Activated CD8-positive, alpha-beta memory T cell treated with anti-CD3 and anti-CD28 coated beads for 48 hours (primary cell): Measurements from ENCODE around the gene CDYL2.

Source experiments
- DNase-seq, 3 experiments: peaks; one replicate each; pipeline ENCODE4 v3.0.0-alpha.2; 2020; ENCODE audit warnings: low read depth in 2 of 3, low spot score in 2 of 3

The CDYL2 gene

DNA sequence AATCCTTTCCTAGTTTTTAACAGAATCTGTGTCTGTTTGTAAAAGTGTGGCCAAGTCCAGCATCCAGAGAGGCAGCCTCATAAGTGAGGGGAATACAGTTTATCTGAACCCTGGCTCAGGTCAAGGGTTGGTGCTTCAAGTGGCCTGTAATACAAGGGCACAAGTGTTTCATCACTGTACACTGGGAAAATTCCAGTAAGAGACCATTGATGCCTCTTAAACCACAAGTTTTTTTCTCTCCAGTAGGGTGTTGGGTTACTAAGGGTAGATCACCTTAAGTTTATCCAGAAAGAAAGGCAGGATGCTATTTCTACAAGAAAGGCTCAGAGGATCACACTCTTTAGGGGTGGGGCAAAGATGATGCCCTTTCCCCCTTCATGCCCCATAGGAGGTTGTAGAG lies 96.7 kb downstream of the CDYL2 start:
- DNase-seq: no peak

DNA sequence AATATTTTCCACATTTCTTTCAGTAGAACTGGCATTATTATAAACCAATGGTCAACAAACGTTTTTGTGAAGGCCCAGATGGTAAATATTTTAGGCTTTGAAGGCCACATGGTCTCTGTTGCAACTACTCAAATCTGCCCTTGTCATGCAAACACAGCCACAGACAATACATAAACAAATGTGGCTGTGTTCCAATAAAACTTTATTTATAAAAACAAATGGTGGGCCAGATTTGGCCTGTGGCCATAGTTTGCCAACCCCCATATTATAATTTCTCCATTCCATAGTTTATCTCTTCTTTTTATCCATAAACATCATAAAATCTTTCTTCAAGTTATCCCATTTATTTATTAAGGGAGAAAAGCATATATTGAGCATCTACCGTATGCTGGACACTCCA lies 98.8 kb downstream of the CDYL2 start:
- DNase-seq: no peak

DNA sequence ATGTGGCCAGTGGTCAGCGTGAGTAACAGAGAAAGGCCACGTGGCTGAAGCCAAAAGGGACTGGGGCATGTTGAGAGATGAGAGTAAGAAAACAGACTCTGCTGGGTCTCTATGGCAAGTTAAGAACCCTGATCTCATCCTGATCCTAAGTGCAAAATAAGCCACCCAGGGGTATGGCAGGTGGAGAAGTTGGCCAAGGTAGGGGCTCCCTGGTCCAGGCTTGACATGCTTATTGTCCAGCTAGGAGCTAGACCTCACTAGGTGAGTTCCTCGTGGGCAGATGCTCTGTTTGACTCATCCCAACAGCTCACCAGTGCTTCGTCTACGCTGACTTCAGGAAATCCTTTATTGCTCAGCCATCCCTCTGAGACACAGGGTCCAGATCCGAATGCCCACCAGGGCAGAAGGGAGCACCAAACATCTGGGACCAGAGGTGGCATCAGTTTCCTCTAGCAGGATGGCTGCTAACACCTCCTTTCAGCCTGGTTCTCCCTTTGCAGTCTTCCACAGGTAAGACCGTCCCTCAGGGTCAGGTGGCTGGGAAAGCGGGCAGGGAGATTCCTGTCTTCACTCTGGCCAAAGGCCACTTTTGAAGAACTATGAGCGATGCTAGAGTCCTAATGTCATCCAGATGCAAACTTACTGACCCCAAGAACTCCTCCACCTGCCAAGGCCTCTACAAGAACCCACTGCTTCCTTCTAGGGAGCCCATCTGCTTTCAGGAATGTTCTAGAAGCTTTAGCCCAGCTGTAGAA lies 99.5 kb downstream of the CDYL2 start:
- DNase-seq: no peak

DNA sequence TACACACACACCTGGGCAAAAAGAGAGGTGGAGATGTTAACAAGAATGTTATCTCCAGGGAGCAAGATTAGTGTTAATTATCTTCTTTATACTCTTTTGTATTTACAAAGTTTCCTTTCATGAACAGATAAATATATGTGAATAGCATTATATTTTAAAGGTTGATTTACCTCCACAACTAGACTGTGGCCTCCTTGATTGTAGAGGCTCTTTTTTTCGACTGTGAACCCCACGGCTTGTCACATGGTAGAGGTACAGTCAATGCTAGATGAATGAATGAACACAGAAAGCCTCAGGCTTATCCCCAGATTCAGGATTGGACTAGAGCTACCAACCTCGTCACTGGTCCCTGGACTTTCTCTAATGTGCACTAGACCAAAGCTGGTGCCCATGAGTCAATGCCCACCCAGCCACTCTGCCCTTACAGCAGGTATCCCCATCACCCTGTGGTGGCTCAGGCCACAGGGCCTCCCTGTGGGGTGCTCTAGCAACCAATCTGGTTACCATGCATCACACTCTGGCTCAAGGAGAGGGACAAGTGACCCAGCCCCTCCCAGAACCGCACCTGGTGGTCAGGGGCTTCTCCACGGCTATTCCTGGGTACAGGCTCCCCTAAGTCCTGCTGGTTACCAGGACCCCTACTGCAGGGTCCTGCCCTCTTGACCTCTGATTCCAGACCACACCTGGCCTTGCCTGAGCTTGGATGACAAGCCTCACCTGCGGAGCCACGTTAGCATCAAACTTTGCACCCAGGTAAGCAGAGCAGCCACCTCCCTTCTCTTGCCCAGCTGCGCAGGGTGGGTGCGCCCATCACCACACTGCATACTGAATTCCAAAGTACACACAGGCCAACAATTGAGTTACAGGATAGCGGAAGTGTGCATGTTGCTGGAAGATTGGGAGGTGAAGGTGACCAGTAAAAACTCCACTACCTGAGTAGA lies 101.0 kb downstream of the CDYL2 start:
- DNase-seq: no peak

DNA sequence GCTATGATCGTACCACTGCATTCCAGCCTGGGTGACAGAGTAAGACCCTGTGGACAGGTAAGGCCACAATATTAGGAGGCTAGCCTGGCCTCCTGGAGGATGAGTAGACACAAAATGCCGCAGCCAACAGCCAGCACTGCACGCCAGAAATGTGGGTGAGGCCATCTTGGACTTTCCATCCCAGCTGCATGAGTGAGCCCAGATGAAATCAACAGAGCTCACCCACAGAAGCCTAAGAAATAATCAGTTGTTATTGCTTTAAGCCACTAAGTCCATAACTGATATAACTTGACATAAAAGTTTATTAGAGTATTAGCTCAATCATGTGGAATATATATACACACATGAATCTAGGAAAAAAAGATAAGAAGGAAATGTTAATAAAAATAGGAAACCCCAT lies 101.7 kb downstream of the CDYL2 start:
- DNase-seq: no peak

DNA sequence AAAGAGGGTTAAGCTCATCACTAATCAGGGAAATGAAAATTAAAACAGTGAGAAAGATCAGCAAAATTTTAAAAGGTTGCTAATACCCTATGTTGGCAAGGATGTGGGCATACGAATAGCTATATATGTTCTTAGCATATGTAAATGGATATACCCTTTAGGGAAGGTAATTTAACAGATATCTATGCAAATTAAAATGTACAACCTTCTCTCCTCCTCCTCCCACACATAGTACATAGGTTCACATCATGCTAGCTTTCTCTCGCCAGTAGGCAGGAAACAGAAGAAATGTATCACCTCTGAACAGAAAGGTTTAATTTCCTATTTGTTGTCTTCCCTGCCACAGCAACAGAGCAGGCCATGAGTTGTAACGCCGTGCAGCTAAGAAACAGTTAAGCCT lies 103.8 kb downstream of the CDYL2 start:
- DNase-seq: no peak

DNA sequence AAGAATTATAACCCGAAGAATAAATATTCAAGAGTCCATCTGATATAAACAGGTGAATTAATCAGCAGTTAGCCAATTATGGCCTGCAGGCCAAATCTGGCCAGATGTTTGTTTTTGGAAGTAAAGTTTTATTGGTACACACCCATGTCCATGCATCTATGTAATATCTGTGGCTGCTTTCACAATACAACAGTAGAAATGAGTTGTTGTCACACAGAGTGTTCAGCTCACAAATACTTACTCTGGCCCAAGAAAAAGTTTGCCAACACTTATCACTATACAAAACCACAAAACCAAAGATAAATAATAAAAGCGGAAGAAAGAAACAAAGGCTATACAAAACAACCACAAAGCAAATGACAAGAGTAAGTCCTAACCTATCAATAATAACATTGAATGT lies 109.4 kb downstream of the CDYL2 start:
- DNase-seq: no peak

DNA sequence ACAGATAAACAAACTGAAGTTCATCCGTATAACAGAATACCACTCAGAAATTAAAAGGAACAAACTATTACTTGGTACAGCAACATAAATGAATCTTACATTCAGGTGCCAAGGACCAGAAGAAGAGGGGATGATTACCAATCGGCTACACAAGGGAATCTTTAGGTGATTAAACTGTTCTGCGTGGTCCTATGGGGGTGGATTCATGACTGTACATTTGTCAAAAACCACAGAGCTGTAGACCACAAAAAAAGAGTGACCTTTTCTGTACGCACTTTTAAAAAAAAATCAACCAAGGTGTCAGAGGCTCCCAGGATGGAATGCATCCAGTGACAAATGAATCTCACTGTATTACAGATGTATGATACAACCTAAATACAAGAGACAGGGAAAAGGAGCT lies 110.8 kb downstream of the CDYL2 start:
- no peak for DNase-seq

DNA sequence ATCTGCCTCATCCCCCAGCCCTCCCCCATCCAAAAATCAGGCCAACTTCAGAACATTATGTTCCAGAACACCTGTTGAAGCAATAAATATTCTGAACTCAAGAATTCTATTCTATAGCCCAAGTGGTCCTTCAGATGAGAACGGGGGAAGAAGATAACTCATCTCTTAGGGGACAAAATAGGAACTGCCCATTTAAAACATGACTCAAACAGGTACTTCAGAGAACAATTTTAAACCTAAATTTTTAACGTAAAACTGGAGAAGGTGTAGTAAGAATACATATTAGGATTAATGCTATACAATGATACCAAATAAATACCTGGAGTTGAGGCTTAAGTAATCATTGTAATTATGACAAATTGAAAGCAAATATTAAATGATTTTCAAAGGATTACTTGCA lies 112.1 kb downstream of the CDYL2 start:
- DNase-seq: no peak

DNA sequence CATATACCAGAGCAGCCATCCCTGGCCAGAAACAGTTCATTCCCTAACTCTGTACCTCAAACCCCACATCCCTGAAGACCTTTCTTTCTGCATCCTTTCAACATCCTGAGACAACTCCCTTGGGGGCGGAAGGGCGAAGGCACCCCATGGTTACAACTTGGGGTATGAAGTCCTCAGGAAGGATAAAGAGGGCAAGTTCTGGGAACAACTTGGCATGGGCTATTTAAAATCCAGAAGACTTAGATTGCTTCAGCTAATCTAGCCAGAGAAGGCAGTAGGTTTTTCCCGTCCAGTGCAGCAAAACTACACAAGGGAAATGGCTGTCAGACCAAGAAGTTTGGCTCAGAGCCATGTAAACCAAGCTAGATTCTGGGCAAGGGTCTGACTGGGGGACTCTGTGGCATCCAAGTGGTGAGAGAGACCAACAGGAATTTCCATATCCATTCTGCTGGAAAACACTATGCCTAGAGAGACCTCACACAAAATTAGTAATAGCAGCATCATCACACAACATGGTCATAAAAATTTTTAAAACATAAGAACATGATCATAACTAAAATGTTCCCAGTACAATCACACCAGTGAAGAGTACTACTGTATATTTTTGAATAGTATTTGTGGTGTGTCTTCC lies 113.2 kb downstream of the CDYL2 start:
- DNase-seq: no peak

DNA sequence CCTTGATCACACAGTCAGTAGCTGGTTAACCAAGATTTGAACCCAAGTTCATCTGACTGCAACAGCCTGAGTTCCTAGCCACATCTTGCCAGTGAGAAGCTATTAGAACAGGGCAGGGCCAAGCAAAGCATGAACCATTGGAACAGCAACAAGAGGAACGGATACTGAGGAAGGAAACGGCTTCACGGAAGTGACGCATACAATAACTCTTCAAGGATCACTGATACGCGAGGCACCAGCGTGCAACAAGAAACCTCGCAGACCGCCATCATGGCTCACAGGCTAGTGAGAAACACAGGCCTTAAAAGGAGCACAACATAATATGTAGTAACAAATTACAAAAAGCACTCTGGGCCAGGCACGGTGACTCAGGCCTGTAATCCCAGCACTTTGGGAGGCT lies 114.9 kb downstream of the CDYL2 start:
- no peak for DNase-seq

DNA sequence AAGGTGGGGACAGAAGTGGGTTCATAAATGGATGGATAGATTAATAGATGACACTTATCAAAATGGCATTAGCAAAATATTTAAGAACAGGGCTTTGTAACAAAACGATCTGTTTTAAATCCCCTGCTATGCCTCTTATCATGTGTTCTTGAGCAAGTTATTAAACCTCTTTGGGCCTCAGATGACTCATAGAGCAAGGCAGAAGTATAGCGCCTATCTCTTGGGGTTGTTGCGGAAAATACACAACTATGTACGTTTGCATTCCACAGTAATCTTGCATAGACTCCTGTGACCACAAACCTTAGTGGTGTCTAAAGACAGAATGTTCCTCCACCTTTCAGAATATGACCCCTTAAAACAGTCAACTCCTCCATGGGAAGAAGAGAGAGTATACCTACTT lies 116.8 kb downstream of the CDYL2 start:
- no peak for DNase-seq

DNA sequence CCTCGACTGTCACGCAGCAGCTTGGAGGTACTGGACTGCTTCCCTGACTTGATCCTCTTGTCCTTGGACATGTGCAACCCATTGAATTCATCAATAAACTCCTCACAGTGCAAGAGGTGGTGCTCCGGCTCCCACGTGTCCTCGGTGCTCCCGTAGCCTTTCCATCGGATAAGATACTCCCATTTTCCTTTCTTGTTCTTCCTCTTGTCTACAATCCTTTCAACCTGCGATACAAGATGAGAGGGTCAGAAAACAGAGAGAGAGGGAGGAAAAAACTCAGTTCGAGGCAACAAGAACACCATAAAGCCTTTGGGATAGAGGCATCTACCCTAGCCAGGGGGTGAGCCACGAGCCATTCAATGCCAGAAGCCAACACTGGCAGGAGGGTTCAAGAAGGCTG lies 119.5 kb downstream of the CDYL2 start:
- DNase-seq: no peak

DNA sequence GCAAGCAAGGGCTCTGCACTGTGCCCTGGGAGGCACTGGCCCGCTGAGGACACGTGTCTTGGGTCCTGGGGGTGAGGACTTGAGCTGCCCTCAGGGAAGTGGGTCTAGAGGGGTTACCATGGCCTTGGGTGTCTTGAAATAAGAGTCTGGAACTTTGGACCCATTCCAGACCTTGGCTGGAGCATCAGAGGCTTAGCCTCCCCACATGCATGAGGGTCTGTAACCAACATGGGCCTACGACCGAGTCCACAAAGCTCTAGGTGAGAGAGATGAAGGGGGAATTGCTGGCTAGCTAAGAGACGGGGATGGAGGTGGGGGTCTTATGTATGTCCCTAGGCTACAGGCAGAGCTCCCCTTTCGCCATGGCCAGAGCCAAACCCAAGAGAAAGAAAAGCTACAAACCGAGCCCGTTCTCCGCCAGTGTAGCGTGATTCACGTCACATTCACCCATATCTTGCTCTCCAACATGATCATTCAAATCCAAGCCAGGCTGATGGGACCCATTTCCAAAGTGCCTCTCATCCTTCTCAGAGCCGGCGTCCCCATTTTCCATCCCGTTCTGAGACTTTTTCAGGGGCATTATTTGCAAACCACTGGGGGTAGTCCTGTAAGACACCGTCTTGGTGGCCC lies 120.1 kb downstream of the CDYL2 start:
- no peak for DNase-seq

DNA sequence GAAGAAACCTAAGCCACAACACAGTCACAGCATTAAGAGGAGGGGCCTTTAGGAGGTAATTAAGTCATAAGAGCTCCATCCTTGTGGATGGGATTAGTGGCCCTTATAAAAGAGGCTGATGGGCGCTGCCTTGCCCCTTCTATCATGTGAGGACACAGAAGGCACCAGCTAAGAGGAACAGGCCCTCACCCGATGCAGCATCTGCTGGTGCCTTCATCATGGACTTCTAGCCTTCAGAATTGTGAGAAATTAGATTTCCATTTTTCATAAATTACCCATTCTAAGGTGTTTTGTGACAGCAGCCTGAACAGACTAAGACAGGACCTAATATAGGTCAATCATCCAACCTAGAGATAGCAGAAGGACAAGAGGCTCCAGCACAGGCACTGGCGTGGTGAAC lies 120.8 kb downstream of the CDYL2 start:
- no peak for DNase-seq

DNA sequence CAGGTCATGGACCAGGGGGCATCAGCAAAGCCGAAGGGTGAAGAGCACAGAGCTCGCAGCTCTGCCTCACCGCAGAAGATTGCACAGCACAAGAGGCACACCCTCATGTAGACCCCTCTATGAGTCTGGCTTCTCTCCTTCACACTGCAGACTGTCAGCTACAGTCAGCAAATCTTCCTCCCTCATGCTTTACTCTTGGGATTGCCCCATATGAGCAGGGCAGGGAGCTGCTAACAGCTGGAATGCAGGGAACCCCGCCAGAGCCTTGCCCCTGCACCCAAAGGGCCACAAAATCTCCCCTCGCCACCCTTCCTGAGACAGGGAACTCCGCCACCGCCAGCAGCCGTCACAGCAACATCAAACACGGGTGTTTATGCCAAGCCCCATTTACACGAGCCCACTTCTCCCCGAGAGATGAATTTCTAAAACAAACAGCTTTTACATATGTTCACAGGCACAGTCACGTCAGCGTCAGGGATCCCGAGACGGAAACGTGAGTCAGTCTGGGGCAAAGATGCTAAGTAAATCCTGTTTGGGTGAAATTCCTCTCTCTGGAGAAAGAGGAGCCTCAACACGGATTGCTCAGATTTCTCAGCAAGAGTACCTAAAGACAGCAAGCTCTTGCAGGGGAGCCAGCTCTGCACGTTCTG lies 121.9 kb downstream of the CDYL2 start:
- no peak for DNase-seq

DNA sequence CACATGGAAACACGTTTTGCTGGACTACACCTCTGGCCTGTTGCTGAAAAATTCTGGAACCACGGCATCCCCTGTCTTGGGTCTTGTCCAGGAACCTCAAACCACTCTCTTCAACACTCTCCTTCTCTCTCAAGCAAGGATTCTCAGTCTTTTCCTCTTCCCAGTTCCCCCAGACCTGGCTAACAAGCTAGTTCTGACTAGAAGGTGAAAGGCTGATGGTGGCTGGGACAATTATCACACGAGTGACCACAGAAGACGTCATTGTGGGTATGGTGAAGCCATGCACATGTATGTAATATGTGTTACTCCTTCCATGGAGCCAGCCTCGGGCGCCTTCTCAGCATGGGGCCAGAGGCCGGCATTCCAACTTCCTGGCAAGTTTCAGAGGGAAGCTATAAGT lies 123.0 kb downstream of the CDYL2 start:
- DNase-seq: no peak

DNA sequence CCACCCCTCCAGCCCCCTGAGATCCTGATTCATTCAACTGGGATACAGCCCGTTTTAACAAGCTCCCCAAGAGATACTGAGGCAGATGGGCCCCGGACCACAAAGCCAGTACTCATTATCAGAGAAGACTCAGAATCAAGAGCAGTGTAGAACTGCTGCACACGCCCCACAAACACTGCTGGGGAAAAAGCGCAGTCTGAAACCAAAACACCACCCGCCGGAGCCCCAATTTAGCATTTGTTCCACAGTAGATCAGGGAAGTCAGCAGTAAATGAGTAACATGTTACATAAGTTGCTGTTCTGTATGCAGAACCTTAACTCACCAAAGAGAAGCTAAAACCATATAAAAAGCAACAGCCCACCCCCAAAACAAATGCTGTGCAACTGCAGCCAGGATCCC lies 123.6 kb downstream of the CDYL2 start:
- no peak for DNase-seq

DNA sequence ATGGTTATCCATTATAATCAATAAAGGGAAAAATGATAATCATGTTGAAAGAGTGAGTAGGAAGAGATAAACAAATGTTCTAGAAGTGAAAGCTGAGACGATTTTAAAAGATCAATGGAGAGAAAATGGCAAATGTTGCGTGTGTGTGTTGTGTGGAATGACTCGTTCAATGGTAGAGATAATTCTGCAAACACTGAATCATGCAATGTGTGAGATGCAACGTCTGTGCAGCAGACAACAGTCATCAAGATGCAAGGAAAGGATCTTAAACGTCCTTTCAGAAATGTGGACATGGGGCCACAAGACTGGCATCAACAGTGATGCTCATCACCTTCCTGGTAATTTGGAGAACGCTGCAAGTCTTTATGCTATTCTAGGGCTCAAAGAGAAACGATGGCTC lies 124.4 kb downstream of the CDYL2 start:
- no peak for DNase-seq

DNA sequence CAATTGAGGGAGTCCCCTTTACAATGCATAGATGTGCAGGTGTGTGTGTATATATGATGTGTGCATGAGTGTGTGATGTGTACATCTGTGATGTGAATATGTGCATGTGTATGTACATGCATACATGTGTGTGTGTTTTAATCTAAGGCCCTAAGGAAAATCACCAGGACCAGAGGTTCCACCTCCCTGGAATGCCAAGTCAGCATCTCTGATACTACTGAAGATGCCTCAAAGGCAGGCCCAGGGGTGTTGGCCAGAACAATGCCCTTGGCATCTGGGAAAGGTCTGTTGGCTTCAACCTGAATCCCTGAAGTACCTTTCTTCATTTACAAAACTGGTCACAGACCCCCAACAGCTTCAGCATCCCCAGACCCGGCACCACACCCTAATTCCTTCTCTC lies 129.5 kb downstream of the CDYL2 start:
- no peak for DNase-seq

DNA sequence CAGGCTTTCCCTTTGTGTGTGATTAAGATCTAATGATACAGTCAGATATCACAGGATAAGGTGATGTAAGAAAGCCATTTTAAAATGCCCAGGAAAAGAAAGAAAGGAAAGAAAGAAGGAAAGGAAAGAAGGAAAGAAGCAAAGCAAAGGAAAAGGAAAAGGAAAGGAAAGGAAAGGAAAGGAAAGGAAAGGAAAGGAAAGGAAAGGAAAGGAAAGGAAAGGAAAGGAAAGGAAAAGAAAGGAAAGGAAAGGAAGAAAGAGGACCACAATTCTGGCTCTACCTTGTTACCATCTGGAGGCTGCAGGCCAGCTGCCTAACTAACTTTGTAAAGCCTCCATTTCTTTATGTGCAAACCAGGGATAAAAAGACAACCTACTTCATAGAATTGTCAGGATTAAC lies 132.0 kb downstream of the CDYL2 start:
- DNase-seq: no peak
